ENCODE results near the gene TRPV6. TPM values are rescaled to one million over a fixed set of nuclear protein-coding genes. Genes with fewer than 3 reads are reported as not detected.

Gene TRPV6
- total and polyA plus RNA-seq, 2 donors from 2014 or later = 4.4 to 5.5 TPM

GRCh38 chr7:142908290-142908689, 22.7 kb upstream of the TRPV6 start:
- Histone ChIP-seq H3K27ac (ENCODE audit: low read depth in 2 of 2, low read length in 2 of 2) (no peak overlapping the region), H3K4me3 (ENCODE audit: low read length in 3 of 3) (no peak overlapping the region), H3K9me3 (ENCODE audit: control insufficient read depth in 2 of 3, insufficient read depth in 1 of 3, low read length in 3 of 3) (peaks cover 0 to 4% (median 2%) of the 10 kb centered on the region in 3 donors), H3K9ac (ENCODE audit: low read length in 3 of 3) (no peak overlapping the region), H3K4me1 (ENCODE audit: control insufficient read depth in 2 of 3, insufficient read depth in 2 of 3, low read depth in 1 of 3, low read length in 3 of 3) (peaks cover 0 to 2% (median 0%) of the 10 kb centered on the region in 3 donors), H3K36me3 (ENCODE audit: control insufficient read depth in 2 of 3, insufficient read depth in 3 of 3, low read length in 3 of 3) (no peaks in the 10 kb centered on the region), H3K27me3 (ENCODE audit: control insufficient read depth, insufficient read depth, low read length) (no peaks in the 10 kb centered on the region)
- intact Hi-C loops (cut with DNase I) = no loop called here
- DNase-seq = no peak
- FAIRE-seq = no peak
- TF ChIP-seq CTCF (IDR thresholded peaks at IDR 0.05; ENCODE audit: borderline replicate concordance, extremely low read depth, insufficient read depth) = no peak

GRCh38 chr7:142906643-142907042, 21.1 kb upstream of the TRPV6 start:
- DNase-seq = no peak
- H3K27me3 ChIP-seq (ENCODE audit: control insufficient read depth, insufficient read depth, low read length) = no peaks in the 10 kb centered on the region
- intact Hi-C loops (cut with DNase I) = no loop called here
- no peak overlapping the region for H3K27ac ChIP-seq (ENCODE audit: low read depth in 2 of 2, low read length in 2 of 2)
- no peaks in the 10 kb centered on the region for H3K4me1 ChIP-seq (ENCODE audit: control insufficient read depth in 2 of 3, insufficient read depth in 2 of 3, low read depth in 1 of 3, low read length in 3 of 3)
- no peak overlapping the region for H3K9ac ChIP-seq (ENCODE audit: low read length in 3 of 3)
- no peak for FAIRE-seq
- no peaks in the 10 kb centered on the region for H3K36me3 ChIP-seq (ENCODE audit: control insufficient read depth in 2 of 3, insufficient read depth in 3 of 3, low read length in 3 of 3)
- peaks cover 0 to 4% (median 2%) of the 10 kb centered on the region in 3 donors for H3K9me3 ChIP-seq (ENCODE audit: control insufficient read depth in 2 of 3, insufficient read depth in 1 of 3, low read length in 3 of 3)
- H3K4me3 ChIP-seq (ENCODE audit: low read length in 3 of 3) = no peak overlapping the region
- TF ChIP-seq CTCF (IDR thresholded peaks at IDR 0.05; ENCODE audit: borderline replicate concordance, extremely low read depth, insufficient read depth) = no peak

- H3K27ac ChIP-seq (ENCODE audit: low read depth in 2 of 2, low read length in 2 of 2) = no peak overlapping the region
- intact Hi-C loops (cut with DNase I) = no loop called here
- no peak for TF ChIP-seq CTCF (IDR thresholded peaks at IDR 0.05; ENCODE audit: borderline replicate concordance, extremely low read depth, insufficient read depth)
- H3K27me3 ChIP-seq (ENCODE audit: control insufficient read depth, insufficient read depth, low read length) = no peaks in the 10 kb centered on the region
- H3K9ac ChIP-seq (ENCODE audit: low read length in 3 of 3) = no peak overlapping the region
- H3K4me3 ChIP-seq (ENCODE audit: low read length in 3 of 3) = no peak overlapping the region
- peaks cover 0 to 4% (median 2%) of the 10 kb centered on the region in 3 donors for H3K9me3 ChIP-seq (ENCODE audit: control insufficient read depth in 2 of 3, insufficient read depth in 1 of 3, low read length in 3 of 3)
- no peaks in the 10 kb centered on the region for H3K36me3 ChIP-seq (ENCODE audit: control insufficient read depth in 2 of 3, insufficient read depth in 3 of 3, low read length in 3 of 3)
- no peak for FAIRE-seq
- H3K4me1 ChIP-seq (ENCODE audit: control insufficient read depth in 2 of 3, insufficient read depth in 2 of 3, low read depth in 1 of 3, low read length in 3 of 3) = no peaks in the 10 kb centered on the region
- no peak for DNase-seq
Observed at GRCh38 chr7:142905759-142906158, 20.2 kb upstream of the TRPV6 start.

GRCh38 chr7:142904128-142904527, 18.6 kb upstream of the TRPV6 start:
- Histone ChIP-seq H3K4me1 (ENCODE audit: control insufficient read depth in 2 of 3, insufficient read depth in 2 of 3, low read depth in 1 of 3, low read length in 3 of 3) (no peaks in the 10 kb centered on the region), H3K9me3 (ENCODE audit: control insufficient read depth in 2 of 3, insufficient read depth in 1 of 3, low read length in 3 of 3) (peaks cover 0 to 4% (median 2%) of the 10 kb centered on the region in 3 donors), H3K27ac (ENCODE audit: low read depth in 2 of 2, low read length in 2 of 2) (no peak overlapping the region), H3K4me3 (ENCODE audit: low read length in 3 of 3) (no peak overlapping the region), H3K9ac (ENCODE audit: low read length in 3 of 3) (no peak overlapping the region), H3K36me3 (ENCODE audit: control insufficient read depth in 2 of 3, insufficient read depth in 3 of 3, low read length in 3 of 3) (no peaks in the 10 kb centered on the region), H3K27me3 (ENCODE audit: control insufficient read depth, insufficient read depth, low read length) (no peaks in the 10 kb centered on the region)
- FAIRE-seq (no peak), DNase-seq (no peak)
- no peak for TF ChIP-seq CTCF (IDR thresholded peaks at IDR 0.05; ENCODE audit: borderline replicate concordance, extremely low read depth, insufficient read depth)
- intact Hi-C loops (cut with DNase I) = no loop called here
